Suprapubic skin (tissue), 3 donors: Measurements from ENCODE around the gene LHPP.
"Not testable (repeated sequence)": the region's sequence is repeated elsewhere in the genome, so short reads cannot be mapped to it uniquely, and the experiment has no call there.

Source experiments
- CTCF ChIP-seq, 2 donors: fragments of 200-600 bp in 1 of 2; fragments of 450-650 bp in 1 of 2; sonication (generic) in 1 of 2; IDR thresholded peaks; one replicate each; pipeline ENCODE4 v1.5.1; 2016 to 2019; ENCODE audit warnings: antibody characterized with exemption in 2 of 2, mild to moderate bottlenecking in 1 of 2, moderate library complexity in 1 of 2
- EP300 ChIP-seq: sonication (generic); formaldehyde crosslinking; IDR thresholded peaks from one replicate; pipeline ENCODE4 v1.6.1; 2017; ENCODE audit warnings: antibody characterized with exemption
- POLR2A ChIP-seq, 2 donors: fragments of 450-650 bp; IDR thresholded peaks; one replicate each; pipeline ENCODE4 v1.6.1; 2017; ENCODE audit warnings: antibody characterized with exemption in 2 of 2, mild to moderate bottlenecking in 2 of 2, moderate library complexity in 2 of 2

GRCh38 chr10:124610851-124611250 is 149.2 kb downstream of the LHPP start:
- not testable (repeated sequence) for TF ChIP-seq CTCF (IDR thresholded peaks at IDR 0.05); POLR2A (IDR thresholded peaks at IDR 0.05); EP300
